SK-N-SH treated with all-trans-retinoic acid at 6 μM for 48 hours (cell line): ENCODE measurements around the gene MGME1.

Source experiments
- ATAC-seq: fragments of 200-7000 bp; cut with Tn5 transposase; 3 replicates; pipeline ENCODE4 v1.9.1; 2020; ENCODE audit warnings: mild to moderate bottlenecking, moderate library complexity
- ARNTL ChIP-seq: fragments of 450-650 bp; formaldehyde crosslinking; IDR thresholded peaks from 2 replicates; pipeline ENCODE4 v1.5.0; 2020; ENCODE audit warnings: low read depth, mild to moderate bottlenecking, moderate library complexity, borderline replicate concordance
- BACH2 ChIP-seq: fragments of 250-450 bp; sonication (Bioruptor Pico); IDR thresholded peaks from 2 replicates; pipeline ENCODE4 v1.9.0; 2021; ENCODE audit warnings: mild to moderate bottlenecking, borderline replicate concordance
- CSDC2 ChIP-seq: fragments of 250-450 bp; sonication (Bioruptor Pico); IDR thresholded peaks from 2 replicates; pipeline ENCODE4 v1.5.0; 2020; ENCODE audit warnings: mild to moderate bottlenecking, moderate library complexity
- ESRRG ChIP-seq: fragments of 250-450 bp; sonication (Bioruptor Pico); IDR thresholded peaks from 2 replicates; pipeline ENCODE4 v1.6.1; 2021; ENCODE audit warnings: mild to moderate bottlenecking
- ISL1 ChIP-seq: fragments of 250-450 bp; sonication (Bioruptor Pico); IDR thresholded peaks from 2 replicates; pipeline ENCODE4 v2.1.2; 2022; ENCODE audit warnings: mild to moderate bottlenecking, moderate library complexity
- PPARA ChIP-seq: fragments of 250-450 bp; sonication (Bioruptor Pico); IDR thresholded peaks from 2 replicates; pipeline ENCODE4 v1.5.0; 2020; ENCODE audit warnings: mild to moderate bottlenecking, borderline replicate concordance
- RARB ChIP-seq: fragments of 250-450 bp; sonication (Bioruptor Pico); IDR thresholded peaks from 2 replicates; pipeline ENCODE4 v1.8.0; 2021; ENCODE audit warnings: mild to moderate bottlenecking, moderate library complexity
- SNAI2 ChIP-seq: fragments of 250-450 bp; sonication (Bioruptor Pico); IDR thresholded peaks from 2 replicates; pipeline ENCODE4 v1.5.0; 2020; ENCODE audit warnings: mild to moderate bottlenecking, moderate library complexity
- TCF4 ChIP-seq: fragments of 250-450 bp; sonication (Bioruptor Pico); IDR thresholded peaks from 2 replicates; pipeline ENCODE4 v1.8.0; 2021; ENCODE audit warnings: mild to moderate bottlenecking, moderate library complexity, borderline replicate concordance
- TOX ChIP-seq: fragments of 250-450 bp; sonication (Bioruptor Pico); IDR thresholded peaks from 2 replicates; pipeline ENCODE4 v1.8.0; 2021; ENCODE audit warnings: mild to moderate bottlenecking, moderate library complexity, borderline replicate concordance
- ZC3H10 ChIP-seq: fragments of 250-450 bp; sonication (Bioruptor Pico); IDR thresholded peaks from 2 replicates; pipeline ENCODE4 v1.5.1; 2021; ENCODE audit warnings: mild to moderate bottlenecking, moderate library complexity
- ZFP3 ChIP-seq: fragments of 250-450 bp; sonication (Bioruptor Pico); IDR thresholded peaks from 2 replicates; pipeline ENCODE4 v1.5.0; 2020; ENCODE audit warnings: mild to moderate bottlenecking, moderate library complexity
- ZFP30 ChIP-seq: fragments of 450-650 bp; formaldehyde crosslinking; IDR thresholded peaks from 2 replicates; pipeline ENCODE4 v1.5.0; 2022; ENCODE audit warnings: mild to moderate bottlenecking, moderate library complexity
- ZNF8 ChIP-seq: fragments of 450-650 bp; formaldehyde crosslinking; IDR thresholded peaks from 2 replicates; pipeline ENCODE4 v1.5.0; 2020; ENCODE audit warnings: mild to moderate bottlenecking, moderate library complexity
- TF ChIP-seq, protein P1 (sequence below): fragments of 250-450 bp; sonication (Bioruptor Pico); IDR thresholded peaks from 2 replicates; pipeline ENCODE4 v1.8.0; 2020; ENCODE audit warnings: mild to moderate bottlenecking, moderate library complexity, borderline replicate concordance
- TF ChIP-seq, protein P2 (sequence below): fragments of 250-450 bp; sonication (Bioruptor Pico); IDR thresholded peaks from 2 replicates; pipeline ENCODE4 v1.5.1; 2020; ENCODE audit warnings: low read depth, mild to moderate bottlenecking, moderate library complexity
- TF ChIP-seq, protein P3 (sequence below): fragments of 250-450 bp; sonication (Bioruptor Pico); IDR thresholded peaks from 2 replicates; pipeline ENCODE4 v1.8.0; 2021; ENCODE audit warnings: low read depth, mild to moderate bottlenecking, moderate library complexity, borderline replicate concordance
- TF ChIP-seq, protein P4 (sequence below): fragments of 250-450 bp; sonication (Bioruptor Pico); IDR thresholded peaks from 2 replicates; pipeline ENCODE4 v1.5.0; 2020; ENCODE audit warnings: mild to moderate bottlenecking, moderate library complexity

The MGME1 gene

DNA sequence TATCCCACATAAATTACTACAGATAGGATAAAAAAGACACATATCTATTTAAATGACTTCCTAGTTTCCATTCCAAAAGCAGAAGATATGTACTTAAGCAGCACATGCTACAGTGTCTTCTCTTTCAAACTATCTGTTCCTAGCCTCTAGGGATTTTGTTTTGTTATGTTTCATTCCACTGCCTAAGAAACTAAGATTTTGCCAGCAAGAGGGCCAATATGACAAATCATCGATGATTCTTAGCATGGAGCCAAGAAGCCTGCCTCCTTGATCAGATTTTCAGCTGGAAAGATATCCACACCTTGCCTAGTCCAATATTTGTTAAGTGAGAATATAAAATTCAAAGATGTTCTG lies 7.3 kb upstream of the MGME1 start:
- ATAC-seq: no peak; the same call in 2 of the 3 replicates
- TF ChIP-seq ZFP3 (CRISPR knock-in tag): no peak
- TF ChIP-seq, protein P1, sequence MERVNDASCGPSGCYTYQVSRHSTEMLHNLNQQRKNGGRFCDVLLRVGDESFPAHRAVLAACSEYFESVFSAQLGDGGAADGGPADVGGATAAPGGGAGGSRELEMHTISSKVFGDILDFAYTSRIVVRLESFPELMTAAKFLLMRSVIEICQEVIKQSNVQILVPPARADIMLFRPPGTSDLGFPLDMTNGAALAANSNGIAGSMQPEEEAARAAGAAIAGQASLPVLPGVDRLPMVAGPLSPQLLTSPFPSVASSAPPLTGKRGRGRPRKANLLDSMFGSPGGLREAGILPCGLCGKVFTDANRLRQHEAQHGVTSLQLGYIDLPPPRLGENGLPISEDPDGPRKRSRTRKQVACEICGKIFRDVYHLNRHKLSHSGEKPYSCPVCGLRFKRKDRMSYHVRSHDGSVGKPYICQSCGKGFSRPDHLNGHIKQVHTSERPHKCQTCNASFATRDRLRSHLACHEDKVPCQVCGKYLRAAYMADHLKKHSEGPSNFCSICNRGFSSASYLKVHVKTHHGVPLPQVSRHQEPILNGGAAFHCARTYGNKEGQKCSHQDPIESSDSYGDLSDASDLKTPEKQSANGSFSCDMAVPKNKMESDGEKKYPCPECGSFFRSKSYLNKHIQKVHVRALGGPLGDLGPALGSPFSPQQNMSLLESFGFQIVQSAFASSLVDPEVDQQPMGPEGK: no peak

DNA sequence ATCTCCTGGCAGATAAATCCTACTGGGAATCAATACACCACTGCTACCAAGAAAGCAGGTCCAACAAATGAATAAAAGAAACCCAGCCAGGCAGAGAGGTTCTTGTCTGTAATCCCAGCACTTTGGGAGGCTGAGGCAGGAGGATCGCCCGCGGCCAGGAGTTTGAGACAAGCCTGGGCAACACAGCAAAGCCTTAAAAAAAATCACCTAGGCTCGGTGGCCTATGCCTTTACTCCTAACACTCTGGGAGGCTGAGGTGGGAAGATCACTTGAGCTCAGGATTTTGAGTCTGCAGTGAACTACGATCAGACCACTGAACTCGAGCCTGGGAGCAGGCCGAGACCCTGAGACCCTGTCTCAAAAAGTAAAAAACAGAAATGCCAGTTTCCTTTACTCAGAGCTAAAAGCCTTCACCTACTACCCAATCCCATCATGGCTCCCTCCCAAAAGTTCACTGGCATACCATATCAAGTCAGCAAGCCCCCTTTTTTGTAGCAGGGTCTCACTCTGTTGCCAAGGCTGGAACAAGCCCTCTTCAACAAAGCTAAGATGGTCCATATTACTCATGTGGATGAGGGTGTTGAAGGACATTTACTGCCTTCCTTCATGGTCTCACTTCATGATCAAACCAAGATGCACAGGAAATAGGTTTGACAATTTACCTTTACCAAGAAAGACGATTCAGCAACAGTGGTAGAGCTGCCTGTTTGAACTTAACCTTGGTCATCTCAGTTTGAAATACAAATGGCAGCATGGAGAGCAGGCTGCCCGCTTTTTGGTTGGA lies 5.5 kb upstream of the MGME1 start:
- TF ChIP-seq PPARA (CRISPR knock-in tag): no peak
- TF ChIP-seq, protein P1: no peak
- no peak for TF ChIP-seq SNAI2 (CRISPR knock-in tag)
- no peak for TF ChIP-seq ZFP30 (CRISPR knock-in tag)
- TF ChIP-seq CSDC2 (CRISPR knock-in tag): no peak
- TF ChIP-seq, protein P2, sequence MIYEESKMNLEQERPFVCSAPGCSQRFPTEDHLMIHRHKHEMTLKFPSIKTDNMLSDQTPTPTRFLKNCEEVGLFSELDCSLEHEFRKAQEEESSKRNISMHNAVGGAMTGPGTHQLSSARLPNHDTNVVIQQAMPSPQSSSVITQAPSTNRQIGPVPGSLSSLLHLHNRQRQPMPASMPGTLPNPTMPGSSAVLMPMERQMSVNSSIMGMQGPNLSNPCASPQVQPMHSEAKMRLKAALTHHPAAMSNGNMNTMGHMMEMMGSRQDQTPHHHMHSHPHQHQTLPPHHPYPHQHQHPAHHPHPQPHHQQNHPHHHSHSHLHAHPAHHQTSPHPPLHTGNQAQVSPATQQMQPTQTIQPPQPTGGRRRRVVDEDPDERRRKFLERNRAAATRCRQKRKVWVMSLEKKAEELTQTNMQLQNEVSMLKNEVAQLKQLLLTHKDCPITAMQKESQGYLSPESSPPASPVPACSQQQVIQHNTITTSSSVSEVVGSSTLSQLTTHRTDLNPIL: no peak
- no peak for TF ChIP-seq TOX (CRISPR knock-in tag)
- TF ChIP-seq ZNF8 (CRISPR knock-in tag): no peak
- no peak for TF ChIP-seq ZC3H10 (CRISPR knock-in tag)
- no peak for ATAC-seq

DNA sequence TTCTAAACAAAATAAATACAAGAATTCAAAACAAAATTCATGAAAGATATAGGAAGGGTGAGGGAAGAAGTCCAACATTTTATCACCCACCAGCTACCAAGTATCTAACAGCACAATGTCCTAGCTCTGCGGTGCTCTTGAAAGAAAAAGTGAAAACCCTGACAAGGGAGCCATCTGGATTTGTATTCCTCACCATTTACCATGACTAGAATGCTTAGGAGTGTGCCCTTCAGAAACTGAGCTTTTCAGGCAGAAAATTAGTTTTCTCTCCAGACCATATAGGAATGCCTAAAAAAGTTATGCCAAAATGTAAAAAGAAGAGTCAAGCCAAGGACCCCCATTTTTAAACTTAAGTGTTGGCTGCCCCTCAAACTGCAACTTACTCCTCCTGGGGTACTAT lies 4.7 kb upstream of the MGME1 start:
- no peak for ATAC-seq
- TF ChIP-seq, protein P3, sequence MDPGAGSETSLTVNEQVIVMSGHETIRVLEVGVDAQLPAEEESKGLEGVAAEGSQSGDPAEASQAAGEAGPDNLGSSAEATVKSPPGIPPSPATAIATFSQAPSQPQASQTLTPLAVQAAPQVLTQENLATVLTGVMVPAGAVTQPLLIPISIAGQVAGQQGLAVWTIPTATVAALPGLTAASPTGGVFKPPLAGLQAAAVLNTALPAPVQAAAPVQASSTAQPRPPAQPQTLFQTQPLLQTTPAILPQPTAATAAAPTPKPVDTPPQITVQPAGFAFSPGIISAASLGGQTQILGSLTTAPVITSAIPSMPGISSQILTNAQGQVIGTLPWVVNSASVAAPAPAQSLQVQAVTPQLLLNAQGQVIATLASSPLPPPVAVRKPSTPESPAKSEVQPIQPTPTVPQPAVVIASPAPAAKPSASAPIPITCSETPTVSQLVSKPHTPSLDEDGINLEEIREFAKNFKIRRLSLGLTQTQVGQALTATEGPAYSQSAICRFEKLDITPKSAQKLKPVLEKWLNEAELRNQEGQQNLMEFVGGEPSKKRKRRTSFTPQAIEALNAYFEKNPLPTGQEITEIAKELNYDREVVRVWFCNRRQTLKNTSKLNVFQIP: no peak
- TF ChIP-seq ESRRG (CRISPR knock-in tag) (no peak), ARNTL (CRISPR knock-in tag) (no peak), ISL1 (no peak), BACH2 (CRISPR knock-in tag) (no peak), ZFP30 (CRISPR knock-in tag) (no peak), ZNF8 (CRISPR knock-in tag) (no peak), RARB (no peak), TCF4 (CRISPR knock-in tag) (no peak), SNAI2 (CRISPR knock-in tag) (no peak), PPARA (CRISPR knock-in tag) (no peak), ZC3H10 (CRISPR knock-in tag) (no peak), ZFP3 (CRISPR knock-in tag) (no peak)
- TF ChIP-seq, protein P4, sequence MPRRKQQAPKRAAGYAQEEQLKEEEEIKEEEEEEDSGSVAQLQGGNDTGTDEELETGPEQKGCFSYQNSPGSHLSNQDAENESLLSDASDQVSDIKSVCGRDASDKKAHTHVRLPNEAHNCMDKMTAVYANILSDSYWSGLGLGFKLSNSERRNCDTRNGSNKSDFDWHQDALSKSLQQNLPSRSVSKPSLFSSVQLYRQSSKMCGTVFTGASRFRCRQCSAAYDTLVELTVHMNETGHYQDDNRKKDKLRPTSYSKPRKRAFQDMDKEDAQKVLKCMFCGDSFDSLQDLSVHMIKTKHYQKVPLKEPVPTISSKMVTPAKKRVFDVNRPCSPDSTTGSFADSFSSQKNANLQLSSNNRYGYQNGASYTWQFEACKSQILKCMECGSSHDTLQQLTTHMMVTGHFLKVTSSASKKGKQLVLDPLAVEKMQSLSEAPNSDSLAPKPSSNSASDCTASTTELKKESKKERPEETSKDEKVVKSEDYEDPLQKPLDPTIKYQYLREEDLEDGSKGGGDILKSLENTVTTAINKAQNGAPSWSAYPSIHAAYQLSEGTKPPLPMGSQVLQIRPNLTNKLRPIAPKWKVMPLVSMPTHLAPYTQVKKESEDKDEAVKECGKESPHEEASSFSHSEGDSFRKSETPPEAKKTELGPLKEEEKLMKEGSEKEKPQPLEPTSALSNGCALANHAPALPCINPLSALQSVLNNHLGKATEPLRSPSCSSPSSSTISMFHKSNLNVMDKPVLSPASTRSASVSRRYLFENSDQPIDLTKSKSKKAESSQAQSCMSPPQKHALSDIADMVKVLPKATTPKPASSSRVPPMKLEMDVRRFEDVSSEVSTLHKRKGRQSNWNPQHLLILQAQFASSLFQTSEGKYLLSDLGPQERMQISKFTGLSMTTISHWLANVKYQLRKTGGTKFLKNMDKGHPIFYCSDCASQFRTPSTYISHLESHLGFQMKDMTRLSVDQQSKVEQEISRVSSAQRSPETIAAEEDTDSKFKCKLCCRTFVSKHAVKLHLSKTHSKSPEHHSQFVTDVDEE: no peak
- TF ChIP-seq, protein P2: no peak
- TF ChIP-seq, protein P1: no peak
